ENCODE measurements around the gene CACNA1C.

GRCh38 chr12:2099595-2099994 is 46.8 kb downstream of the CACNA1C start:
- no peak for TF ChIP-seq CTCF (IDR thresholded peaks at IDR 0.05)
- TF ChIP-seq POLR2AphosphoS5 (IDR thresholded peaks at IDR 0.05), result no peak
- no peak for TF ChIP-seq POLR2A (IDR thresholded peaks at IDR 0.05)
